ENCODE data around the gene CUX1. TPM values are rescaled to one million over a fixed set of nuclear protein-coding genes. Genes with fewer than 3 reads are reported as not detected.

Gene CUX1
- total RNA-seq, 1 experiment from 2014 or later = 39.6 TPM

- Histone ChIP-seq H3K4me2 (ENCODE audit: low read length) (no peak overlapping the region), H2AFZ (ENCODE audit: low read length) (no peak overlapping the region), H3K36me3 (ENCODE audit: low read depth, low read length) (no peaks in the 10 kb centered on the region), H3K79me2 (ENCODE audit: low read length) (peaks cover 96% of the 10 kb centered on the region), H3K9me2 (replicated peaks; ENCODE audit: low read length) (no peaks in the 10 kb centered on the region), H3K4me1 (ENCODE audit: insufficient read depth, low read length) (no peaks in the 10 kb centered on the region), H4K20me1 (ENCODE audit: low read length) (0 out of 2 replicates have a peak, but pooled peaks cover 8% of the 10 kb centered on the region), H3F3A (ENCODE audit: low read length, unreplicated experiment) (no peaks in the 10 kb centered on the region), H3K9me3 (ENCODE audit: low read length) (no peaks in the 10 kb centered on the region), H3K4me3 (ENCODE audit: low read length) (no peak overlapping the region), H3K27ac (ENCODE audit: low read length) (no peak overlapping the region), H3K27me3 (ENCODE audit: low read length) (no peaks in the 10 kb centered on the region), H3K9ac (ENCODE audit: low read length) (no peak overlapping the region)
- intact Hi-C loops (cut with micrococcal nuclease) = no loop called here
- no peak for DNase-seq
- TF ChIP-seq CTCF (conservative IDR thresholded peaks at IDR 0.05; ENCODE audit: low read depth, low read length) (no peak), EZH2 (IDR thresholded peaks at IDR 0.05; ENCODE audit: low read length, unreplicated experiment) (no peak), EZH2phosphoT487 (IDR thresholded peaks at IDR 0.05; ENCODE audit: borderline replicate concordance, low read length) (no peak)
- no peak for ATAC-seq
- no TSS peak for BruUV-seq (replicated peaks)
- CTCF ChIA-PET = no interaction called here
- POLR2A ChIA-PET (ENCODE audit: unreplicated experiment) = no interaction called here
Observed at GRCh38 chr7:101832205-101832631, 14.8 kb downstream of the CUX1 start.

- no peak overlapping the region for H2AFZ ChIP-seq (ENCODE audit: low read length)
- H3K79me2 ChIP-seq (ENCODE audit: low read length) = peaks cover 96% of the 10 kb centered on the region
- H3F3A ChIP-seq (ENCODE audit: low read length, unreplicated experiment) = no peaks in the 10 kb centered on the region
- TF ChIP-seq EZH2 (IDR thresholded peaks at IDR 0.05; ENCODE audit: low read length, unreplicated experiment) (no peak), EZH2phosphoT487 (IDR thresholded peaks at IDR 0.05; ENCODE audit: borderline replicate concordance, low read length) (no peak), CTCF (conservative IDR thresholded peaks at IDR 0.05; ENCODE audit: low read depth, low read length) (no peak)
- H3K36me3 ChIP-seq (ENCODE audit: low read depth, low read length) = no peaks in the 10 kb centered on the region
- ATAC-seq = no peak
- H3K4me1 ChIP-seq (ENCODE audit: insufficient read depth, low read length) = no peaks in the 10 kb centered on the region
- no peaks in the 10 kb centered on the region for H3K9me2 ChIP-seq (replicated peaks; ENCODE audit: low read length)
- POLR2A ChIA-PET (ENCODE audit: unreplicated experiment) = no interaction called here
- BruUV-seq (replicated peaks) = no TSS peak
- intact Hi-C loops (cut with micrococcal nuclease) = no loop called here
- no peak overlapping the region for H3K27ac ChIP-seq (ENCODE audit: low read length)
- CTCF ChIA-PET = no interaction called here
- H3K9ac ChIP-seq (ENCODE audit: low read length) = no peak overlapping the region
- no peaks in the 10 kb centered on the region for H3K9me3 ChIP-seq (ENCODE audit: low read length)
- no peak overlapping the region for H3K4me3 ChIP-seq (ENCODE audit: low read length)
- H4K20me1 ChIP-seq (ENCODE audit: low read length) = 0 out of 2 replicates have a peak, but pooled peaks cover 3% of the 10 kb centered on the region
- no peaks in the 10 kb centered on the region for H3K27me3 ChIP-seq (ENCODE audit: low read length)
- no peak overlapping the region for H3K4me2 ChIP-seq (ENCODE audit: low read length)
- no peak for DNase-seq
Observed at GRCh38 chr7:101832685-101833375, 15.4 kb downstream of the CUX1 start.

GRCh38 chr7:101833799-101834198, 16.4 kb downstream of the CUX1 start:
- TF ChIP-seq EZH2phosphoT487 (IDR thresholded peaks at IDR 0.05; ENCODE audit: borderline replicate concordance, low read length) = no peak
- TF ChIP-seq CTCF (conservative IDR thresholded peaks at IDR 0.05; ENCODE audit: low read depth, low read length) = no peak
- no peak for TF ChIP-seq EZH2 (IDR thresholded peaks at IDR 0.05; ENCODE audit: low read length, unreplicated experiment)
- Histone ChIP-seq H3K4me3 (ENCODE audit: low read length) (no peak overlapping the region), H3K79me2 (ENCODE audit: low read length) (peaks cover 96% of the 10 kb centered on the region), H3K9ac (ENCODE audit: low read length) (no peak overlapping the region), H3K27ac (ENCODE audit: low read length) (no peak overlapping the region), H3K4me2 (ENCODE audit: low read length) (no peak overlapping the region), H3K27me3 (ENCODE audit: low read length) (no peaks in the 10 kb centered on the region), H4K20me1 (ENCODE audit: low read length) (0 out of 2 replicates have a peak, but pooled peaks cover 3% of the 10 kb centered on the region), H2AFZ (ENCODE audit: low read length) (no peak overlapping the region), H3K9me3 (ENCODE audit: low read length) (no peaks in the 10 kb centered on the region), H3K36me3 (ENCODE audit: low read depth, low read length) (no peaks in the 10 kb centered on the region), H3K9me2 (replicated peaks; ENCODE audit: low read length) (no peaks in the 10 kb centered on the region), H3K4me1 (ENCODE audit: insufficient read depth, low read length) (no peaks in the 10 kb centered on the region), H3F3A (ENCODE audit: low read length, unreplicated experiment) (no peaks in the 10 kb centered on the region)
- ATAC-seq (no peak), DNase-seq (no peak)
- no TSS peak for BruUV-seq (replicated peaks)
- ChIA-PET CTCF (no interaction called here), POLR2A (ENCODE audit: unreplicated experiment) (no interaction called here)
- intact Hi-C loops (cut with micrococcal nuclease) = no loop called here
